HG02840 (cell line): ENCODE results near the gene CHD6.

Source experiments
- ATAC-seq: cut with Tn5 transposase; IDR thresholded peaks from one replicate; pipeline ENCODE4 v1.9.1; 2021; ENCODE audit warnings: mild to moderate bottlenecking, moderate library complexity, moderate number of reproducible peaks; ENCODE audit not compliant: unreplicated experiment, low FRiP score

Gene CHD6

DNA sequence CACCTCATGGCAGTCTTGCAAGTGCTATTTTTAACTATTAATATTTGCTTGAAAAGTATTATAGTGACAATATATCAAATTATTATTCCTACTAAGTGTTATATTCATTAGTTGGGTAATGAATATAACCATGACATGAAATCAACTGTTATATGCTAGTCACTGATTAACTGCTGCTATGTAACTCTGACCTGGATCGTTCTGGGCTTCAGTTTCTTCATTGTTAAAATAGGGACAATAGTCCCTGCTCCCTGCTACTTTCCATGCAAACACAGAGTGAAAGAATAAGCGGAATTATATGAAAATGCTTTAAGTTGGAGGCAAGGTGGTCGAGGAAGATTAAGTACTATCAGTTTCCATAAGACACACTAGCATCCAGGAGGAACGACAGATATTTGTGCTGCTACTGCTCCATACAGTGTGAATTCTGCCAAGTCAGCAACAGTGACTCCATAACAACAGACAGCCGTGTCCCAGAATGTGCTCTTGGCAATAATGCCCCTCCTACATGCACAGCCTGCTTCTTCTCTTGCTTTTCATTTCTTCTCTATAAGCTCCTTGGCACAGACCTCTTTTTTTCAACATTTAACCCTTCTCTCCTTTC, 107.2 kb downstream of the CHD6 start:
- no peak for ATAC-seq

DNA sequence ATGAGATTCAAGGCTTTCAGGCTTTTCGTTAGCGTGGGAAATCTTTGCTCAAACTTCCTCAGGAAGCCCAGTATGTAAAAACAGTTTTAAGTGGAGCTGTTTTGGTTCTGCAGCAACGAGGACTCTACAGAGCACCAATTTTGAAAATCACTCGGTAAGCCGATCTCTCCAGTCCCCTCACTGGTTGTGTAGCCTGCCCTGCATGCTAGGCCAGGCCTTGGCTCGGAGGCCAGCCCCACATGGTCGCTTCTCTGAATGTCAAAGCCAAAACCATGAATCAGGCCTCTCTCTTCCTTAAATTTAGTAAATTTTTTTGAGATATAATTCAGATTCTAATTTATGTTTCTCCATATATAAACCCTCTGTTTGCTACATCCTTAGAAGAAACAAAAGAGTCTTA, 108.0 kb downstream of the CHD6 start:
- ATAC-seq = no peak

DNA sequence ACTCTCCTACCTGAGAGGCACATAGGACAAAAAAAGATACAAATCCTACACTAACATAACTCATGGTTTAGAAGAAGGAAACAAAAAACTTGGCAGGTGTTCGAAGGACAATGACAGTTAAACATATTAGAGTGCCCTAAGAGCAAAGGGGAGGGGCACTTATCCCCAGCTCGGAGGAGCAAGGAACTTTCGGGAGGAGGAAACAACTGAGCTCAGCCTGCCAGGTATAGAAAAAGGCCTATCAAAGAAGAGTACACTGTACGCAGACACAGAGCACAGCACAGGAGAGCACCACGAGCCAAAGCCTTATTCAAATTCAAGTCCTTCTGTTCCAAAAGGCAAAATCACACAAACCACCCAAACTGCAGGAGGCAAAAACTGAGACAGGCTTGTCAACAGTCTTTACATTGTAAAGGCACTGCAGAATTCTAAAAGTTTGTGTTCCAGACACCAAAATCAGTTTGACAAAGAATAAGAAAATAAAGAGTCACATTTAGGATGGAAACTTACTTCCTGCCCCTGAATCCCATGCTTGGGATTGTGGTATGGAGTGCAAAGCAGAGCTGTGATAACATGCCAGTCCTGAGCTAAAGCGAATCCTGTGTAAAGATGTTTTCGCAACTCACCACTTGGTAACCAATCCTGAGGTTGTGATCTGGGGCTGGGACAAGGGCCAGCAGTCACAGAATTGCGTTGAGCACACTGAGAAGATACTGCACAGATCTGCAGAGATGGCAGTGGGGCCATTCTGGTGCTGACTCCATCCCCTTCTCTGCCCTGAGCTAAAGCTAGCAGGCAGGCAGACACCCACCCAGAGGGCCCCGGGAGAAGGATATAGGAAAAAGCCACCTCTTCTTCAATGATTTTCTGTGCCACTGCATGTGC, 108.6 kb downstream of the CHD6 start:
- no peak for ATAC-seq

DNA sequence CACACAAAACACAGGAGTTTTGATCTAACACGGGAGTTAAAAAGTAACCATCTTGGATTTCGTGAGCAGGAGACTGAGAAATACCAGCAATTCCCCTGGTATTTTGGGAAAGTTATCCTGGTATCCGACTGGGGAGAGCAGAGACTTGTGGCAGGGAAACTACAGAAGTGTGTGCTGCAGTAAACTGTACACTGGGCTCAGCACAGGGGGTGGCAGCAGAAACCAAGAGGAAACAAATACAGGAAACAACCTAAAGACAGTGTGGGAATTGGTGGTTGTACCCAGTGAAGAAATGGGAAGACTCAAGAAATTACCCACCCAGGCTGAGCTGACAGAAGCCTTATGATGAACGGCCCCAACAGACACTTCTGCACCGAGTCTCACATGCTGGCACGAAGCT, 109.8 kb downstream of the CHD6 start:
- no peak for ATAC-seq

DNA sequence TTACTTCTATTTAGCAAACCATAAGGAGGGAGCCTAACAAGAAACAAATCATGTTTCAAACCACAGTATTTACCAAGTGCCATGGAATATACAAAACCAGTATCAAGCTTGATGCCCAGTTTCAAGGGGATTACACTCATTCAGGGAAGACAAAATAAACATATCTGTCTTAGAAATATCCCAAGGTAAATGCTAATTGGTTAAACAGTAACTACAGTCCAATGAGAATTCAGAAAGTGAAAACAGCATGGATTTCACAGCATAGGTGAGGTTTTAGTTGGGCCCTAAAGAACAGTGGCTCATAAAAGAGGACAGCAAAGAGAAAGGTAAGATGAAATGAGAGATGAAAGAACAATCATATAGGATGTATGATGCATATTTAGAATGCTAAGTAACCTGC, 110.3 kb downstream of the CHD6 start:
- no peak for ATAC-seq

GRCh38 chr20:41507436-41507835, 110.7 kb downstream of the CHD6 start:
- no peak for ATAC-seq

DNA sequence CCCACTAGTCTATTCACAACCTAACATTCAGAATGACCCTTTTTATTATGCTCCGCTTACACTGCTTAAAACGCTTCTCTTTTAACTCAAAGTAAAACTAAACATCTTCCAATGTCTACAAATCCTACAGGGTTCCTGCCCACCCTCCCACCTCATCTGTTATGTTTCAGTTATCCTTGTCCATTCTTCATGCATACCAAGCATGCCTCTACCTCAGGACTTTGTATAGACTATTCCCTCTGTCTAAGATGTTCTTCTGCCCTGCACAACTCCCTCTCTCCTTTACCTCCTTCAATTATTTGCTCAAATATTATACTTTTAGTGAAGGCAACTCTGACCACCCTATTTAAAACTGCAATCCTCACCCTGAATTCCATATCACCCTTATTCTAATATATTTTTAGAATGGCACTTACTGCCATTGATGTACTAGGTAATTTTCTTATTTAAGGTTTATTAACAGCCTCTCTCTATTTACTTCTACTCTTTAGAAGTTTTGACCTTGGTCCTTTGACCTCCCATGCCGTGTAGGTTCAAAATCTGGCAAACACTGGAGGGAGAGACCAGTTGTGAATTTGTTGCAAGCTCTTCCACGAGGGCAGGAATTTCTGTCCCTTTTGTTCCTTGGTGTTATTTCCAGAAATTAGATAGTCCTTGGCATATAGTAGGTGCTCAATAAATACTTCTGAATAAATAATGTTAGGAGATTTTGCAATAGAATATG, 111.8 kb downstream of the CHD6 start:
- no peak for ATAC-seq

- no peak for ATAC-seq
Observed at GRCh38 chr20:41505184-41505583, 113.0 kb downstream of the CHD6 start.

- ATAC-seq = no peak
Observed at GRCh38 chr20:41501376-41501775, 116.8 kb downstream of the CHD6 start.

- no peak for ATAC-seq
Observed at GRCh38 chr20:41499961-41500725, 118.0 kb downstream of the CHD6 start.

- ATAC-seq = no peak
Observed at GRCh38 chr20:41499064-41499463, 119.1 kb downstream of the CHD6 start.

DNA sequence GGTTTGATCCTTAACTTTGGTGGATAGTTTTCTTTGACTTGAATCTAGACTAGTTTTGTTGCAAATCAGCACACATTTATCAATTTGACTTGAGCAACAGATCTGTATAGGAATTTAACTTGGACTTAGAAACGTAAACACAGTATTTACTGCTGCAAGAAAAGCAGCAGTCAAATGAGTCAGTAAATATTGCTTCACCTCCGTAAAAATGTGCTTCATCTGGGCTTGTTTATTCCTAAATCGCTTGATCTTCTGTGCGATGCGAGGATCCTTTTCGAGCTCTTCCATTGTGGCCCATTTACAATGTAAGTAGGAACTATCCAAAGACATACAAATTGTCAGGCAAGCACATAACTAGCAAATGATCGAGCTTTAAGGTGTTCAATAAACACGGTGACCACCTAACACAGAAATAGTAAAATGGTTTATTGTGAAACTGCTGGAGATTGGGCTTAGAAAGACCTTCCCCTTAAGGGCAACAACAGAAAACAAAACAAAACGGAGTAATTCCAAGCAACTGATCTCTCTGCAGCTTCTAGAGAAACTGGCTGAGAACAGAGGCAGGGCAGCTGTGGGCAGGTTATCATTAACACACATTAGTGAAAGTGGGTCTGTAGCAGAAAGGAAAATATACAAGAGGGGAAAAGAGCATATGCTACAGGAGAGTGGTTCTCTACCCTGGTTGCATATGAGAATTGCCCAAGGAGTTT, 120.8 kb downstream of the CHD6 start:
- no peak for ATAC-seq

- ATAC-seq = no peak
Observed at GRCh38 chr20:41494451-41494850, 123.7 kb downstream of the CHD6 start.

DNA sequence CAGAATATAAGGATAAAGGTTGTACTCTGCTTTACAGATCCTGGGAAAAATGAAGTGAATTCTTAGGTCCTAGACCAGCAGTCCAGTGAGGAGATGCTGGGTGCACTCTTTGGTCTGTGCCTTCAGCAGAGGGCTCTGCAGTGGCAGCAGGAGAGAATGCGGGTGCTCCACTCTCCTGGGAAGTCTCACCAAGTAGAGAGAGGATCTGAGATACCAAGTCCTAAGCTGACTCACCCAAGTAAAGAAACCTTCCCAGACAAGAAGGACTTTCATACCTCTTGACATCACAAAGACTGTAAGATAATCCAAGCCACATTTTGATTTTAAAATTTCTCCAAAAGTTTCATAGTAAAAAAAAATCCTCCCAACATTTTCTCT, 134.6 kb downstream of the CHD6 start:
- ATAC-seq = no peak

GRCh38 chr20:41482647-41483552, 135.3 kb downstream of the CHD6 start:
- ATAC-seq = no peak

GRCh38 chr20:41480054-41480770, 138.0 kb downstream of the CHD6 start:
- ATAC-seq = no peak

DNA sequence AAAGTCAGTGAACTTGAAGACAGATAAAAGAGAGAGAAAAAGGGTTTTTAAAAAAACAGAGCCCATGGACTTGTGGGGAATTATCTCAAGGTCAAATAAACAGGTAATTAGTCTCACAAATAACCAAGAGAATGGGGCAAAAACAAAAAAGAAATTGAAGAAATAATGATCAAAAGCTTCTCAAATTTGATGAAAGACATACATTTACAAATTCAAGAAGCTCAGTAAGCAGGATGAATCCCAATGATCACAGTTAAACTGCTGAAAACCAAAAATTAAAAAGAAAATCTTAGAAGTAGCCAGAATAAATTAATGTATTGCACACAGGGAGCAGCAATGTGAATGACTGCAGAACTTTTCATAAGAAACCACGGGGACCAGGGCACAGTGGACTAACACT, 139.1 kb downstream of the CHD6 start:
- ATAC-seq = no peak

DNA sequence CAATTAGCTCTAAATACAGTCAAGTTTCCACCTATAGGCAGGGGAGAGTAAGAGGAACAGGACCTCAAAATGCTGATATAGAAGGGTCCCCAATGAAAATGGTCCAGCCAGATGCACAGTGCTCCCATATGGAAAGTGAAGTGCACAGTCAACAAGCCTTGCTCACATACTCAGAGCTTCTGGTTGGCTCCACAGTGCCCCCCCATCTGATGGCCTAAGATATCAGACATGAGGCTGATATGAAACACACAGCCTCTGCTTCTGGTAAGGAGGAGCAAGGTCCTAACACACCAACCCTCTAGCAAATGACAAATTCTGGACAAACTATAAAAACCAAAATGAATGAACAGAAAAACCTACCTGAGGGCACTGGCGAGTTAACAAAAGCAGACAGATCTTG, 140.2 kb downstream of the CHD6 start:
- ATAC-seq = no peak

- no peak for ATAC-seq
Observed at GRCh38 chr20:41476446-41476845, 141.7 kb downstream of the CHD6 start.
